ENCODE data around the gene CYP2E1.
"Not testable (repeated sequence)": the region's sequence is repeated elsewhere in the genome, so short reads cannot be mapped to it uniquely, and the experiment has no call there.

Gene CYP2E1

GRCh38 chr10:133526957-133527588, at the start of gene CYP2E1:
CYP2E1 (plus strand) TSS chr10:133527363; CDS start chr10:133527396, 33 bp downstream.
- Histone ChIP-seq H3K27me3 (replicated peaks; ENCODE audit: control insufficient read depth, insufficient read depth, low read length) (peaks cover 22% of the 10 kb centered on the region), H3K36me3 (ENCODE audit: control insufficient read depth, insufficient read depth, low read length, severe bottlenecking) (no peaks in the 10 kb centered on the region), H3K4me1 (ENCODE audit: control insufficient read depth, insufficient read depth, low read length) (peaks cover 11% of the 10 kb centered on the region), H3K9me3 (ENCODE audit: control insufficient read depth, low read length) (peaks cover 7% of the 10 kb centered on the region), H3K4me3 (ENCODE audit: low read length) (peak within 1 kb of the TSS; percentile 76), H3K9ac (ENCODE audit: low read length) (no peak within 1 kb of the TSS)
- no peak for DNase-seq (ENCODE audit: low read depth)

- H3K4me3 ChIP-seq (ENCODE audit: low read length), result no peak overlapping the region
- no peaks in the 10 kb centered on the region for H3K4me1 ChIP-seq (ENCODE audit: control insufficient read depth, insufficient read depth, low read length)
- H3K9ac ChIP-seq (ENCODE audit: low read length), result no peak overlapping the region
- H3K27me3 ChIP-seq (replicated peaks; ENCODE audit: control insufficient read depth, insufficient read depth, low read length), result no peaks in the 10 kb centered on the region
- peaks cover 32% of the 10 kb centered on the region for H3K9me3 ChIP-seq (ENCODE audit: control insufficient read depth, low read length)
- no peaks in the 10 kb centered on the region for H3K36me3 ChIP-seq (ENCODE audit: control insufficient read depth, insufficient read depth, low read length, severe bottlenecking)
- no peak for DNase-seq (ENCODE audit: low read depth)
Observed at GRCh38 chr10:133481086-133481643, 46.0 kb upstream of the CYP2E1 start.

DNA sequence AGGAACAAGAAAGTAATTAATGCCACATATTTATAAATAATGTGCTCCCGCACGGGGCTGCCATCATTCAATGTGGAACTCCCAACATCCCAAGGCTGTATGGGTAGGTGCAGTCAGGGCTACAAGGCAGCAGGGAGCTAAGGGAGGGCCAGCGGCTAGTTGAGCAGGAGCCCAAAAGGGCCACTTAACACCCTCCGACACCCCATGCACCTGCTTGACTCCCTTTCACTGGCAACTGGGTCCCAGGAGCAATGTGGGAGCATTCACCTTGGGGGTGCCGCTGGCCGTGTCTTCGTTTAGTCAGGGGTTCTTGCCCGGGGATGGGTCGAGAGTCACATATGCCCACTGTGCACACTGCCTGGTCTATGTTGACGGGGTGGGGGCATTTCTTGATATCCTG, 45.5 kb upstream of the CYP2E1 start:
- Histone ChIP-seq H3K36me3 (ENCODE audit: control insufficient read depth, insufficient read depth, low read length, severe bottlenecking) (no peaks in the 10 kb centered on the region), H3K27me3 (replicated peaks; ENCODE audit: control insufficient read depth, insufficient read depth, low read length) (no peaks in the 10 kb centered on the region), H3K9ac (ENCODE audit: low read length) (no peak overlapping the region), H3K4me3 (ENCODE audit: low read length) (no peak overlapping the region), H3K4me1 (ENCODE audit: control insufficient read depth, insufficient read depth, low read length) (no peaks in the 10 kb centered on the region), H3K9me3 (ENCODE audit: control insufficient read depth, low read length) (peaks cover 37% of the 10 kb centered on the region)
- DNase-seq (ENCODE audit: low read depth), result no peak

DNA sequence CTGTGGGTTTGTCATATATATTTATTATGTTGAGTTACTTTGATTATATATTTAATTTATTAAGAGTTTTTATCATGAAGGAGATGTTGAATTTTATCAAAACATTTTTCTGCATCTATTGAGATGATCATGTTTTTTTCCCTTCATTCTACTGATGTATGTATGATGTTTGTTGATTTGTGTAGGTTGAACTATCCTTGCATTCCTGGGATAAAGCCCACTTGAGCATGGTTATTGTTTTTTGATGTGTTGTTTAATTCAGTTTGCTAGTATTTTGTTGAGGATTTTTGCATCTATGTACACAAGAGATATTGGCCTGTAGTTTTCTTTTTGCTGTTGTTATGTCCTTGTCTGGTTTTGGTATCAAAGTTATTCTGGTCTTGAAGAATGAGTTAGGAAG, 42.3 kb upstream of the CYP2E1 start:
- Histone ChIP-seq H3K27me3 (replicated peaks; ENCODE audit: control insufficient read depth, insufficient read depth, low read length) (no peaks in the 10 kb centered on the region), H3K9me3 (ENCODE audit: control insufficient read depth, low read length) (peaks cover 51% of the 10 kb centered on the region), H3K9ac (ENCODE audit: low read length) (no peak overlapping the region), H3K4me1 (ENCODE audit: control insufficient read depth, insufficient read depth, low read length) (no peaks in the 10 kb centered on the region), H3K36me3 (ENCODE audit: control insufficient read depth, insufficient read depth, low read length, severe bottlenecking) (no peaks in the 10 kb centered on the region), H3K4me3 (ENCODE audit: low read length) (no peak overlapping the region)
- DNase-seq (ENCODE audit: low read depth), result peak; percentile 3

GRCh38 chr10:133487085-133487484, 40.1 kb upstream of the CYP2E1 start:
- no peaks in the 10 kb centered on the region for H3K4me1 ChIP-seq (ENCODE audit: control insufficient read depth, insufficient read depth, low read length)
- no peaks in the 10 kb centered on the region for H3K27me3 ChIP-seq (replicated peaks; ENCODE audit: control insufficient read depth, insufficient read depth, low read length)
- H3K9me3 ChIP-seq (ENCODE audit: control insufficient read depth, low read length), result peaks cover 51% of the 10 kb centered on the region
- no peak overlapping the region for H3K9ac ChIP-seq (ENCODE audit: low read length)
- H3K36me3 ChIP-seq (ENCODE audit: control insufficient read depth, insufficient read depth, low read length, severe bottlenecking), result no peaks in the 10 kb centered on the region
- DNase-seq (ENCODE audit: low read depth), result peak; percentile 3
- peak overlapping the region; percentile 13 for H3K4me3 ChIP-seq (ENCODE audit: low read length)

DNA sequence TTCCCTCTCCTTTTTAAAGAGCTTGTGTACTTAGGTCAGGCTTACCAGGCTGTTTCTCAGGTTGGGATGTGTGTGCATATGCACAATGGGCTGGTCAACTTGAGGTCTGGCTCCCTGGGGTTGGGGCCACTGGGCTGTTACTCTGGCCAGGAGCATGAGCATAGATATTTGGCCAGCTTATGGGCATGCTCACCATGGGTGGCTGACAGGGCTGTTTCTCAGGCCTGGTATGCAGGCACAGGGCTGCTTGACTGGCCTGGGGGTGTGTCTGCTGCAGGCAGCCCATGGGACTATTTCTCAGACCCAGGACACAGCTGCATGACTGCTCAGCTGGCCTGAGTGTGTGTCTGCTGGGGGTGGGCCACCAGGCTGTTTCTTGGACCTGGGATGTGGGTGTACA, 38.8 kb upstream of the CYP2E1 start:
- H3K9ac ChIP-seq (ENCODE audit: low read length), result no peak overlapping the region
- H3K4me3 ChIP-seq (ENCODE audit: low read length), result no peak overlapping the region
- no peaks in the 10 kb centered on the region for H3K4me1 ChIP-seq (ENCODE audit: control insufficient read depth, insufficient read depth, low read length)
- no peak for DNase-seq (ENCODE audit: low read depth)
- H3K27me3 ChIP-seq (replicated peaks; ENCODE audit: control insufficient read depth, insufficient read depth, low read length), result no peaks in the 10 kb centered on the region
- peaks cover 43% of the 10 kb centered on the region for H3K9me3 ChIP-seq (ENCODE audit: control insufficient read depth, low read length)
- H3K36me3 ChIP-seq (ENCODE audit: control insufficient read depth, insufficient read depth, low read length, severe bottlenecking), result no peaks in the 10 kb centered on the region

DNA sequence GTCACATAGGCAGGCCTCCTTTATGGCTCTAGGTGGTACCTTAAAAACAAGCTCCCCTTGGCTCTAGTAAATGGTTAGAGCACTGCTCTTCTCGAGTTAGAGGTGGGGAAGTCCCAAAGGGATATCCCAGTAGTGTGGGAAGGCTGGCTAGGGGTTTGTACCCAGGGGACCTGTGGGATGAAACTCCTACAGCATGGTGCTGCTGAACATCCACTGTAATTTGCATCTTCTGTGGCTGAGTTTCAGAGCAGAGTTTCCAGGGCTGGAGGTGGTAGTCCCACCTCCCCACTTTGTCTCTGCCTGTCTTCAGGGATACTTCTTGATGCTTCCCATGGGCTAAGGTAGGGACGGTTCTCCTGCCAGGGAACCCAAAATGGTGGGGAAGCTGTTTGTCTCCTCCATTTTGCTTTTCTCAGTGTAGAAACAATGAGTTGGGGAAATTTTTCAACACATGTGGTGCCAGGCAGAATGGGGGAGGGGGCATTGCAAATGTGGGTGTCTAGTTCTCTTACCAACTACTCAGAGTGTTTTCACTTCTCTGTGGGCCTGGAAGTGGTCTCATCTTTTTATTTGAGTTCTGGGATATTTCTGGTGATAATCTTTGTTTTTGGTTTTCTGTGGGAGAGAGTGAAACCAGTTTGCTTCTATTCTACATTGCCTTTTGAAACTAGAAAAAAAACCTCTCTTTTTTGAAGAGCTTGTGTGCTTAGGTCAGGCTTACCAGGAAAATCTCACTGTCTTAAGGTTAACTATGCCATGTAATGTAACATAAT, 37.2 kb upstream of the CYP2E1 start:
- Histone ChIP-seq H3K9ac (ENCODE audit: low read length) (no peak overlapping the region), H3K27me3 (replicated peaks; ENCODE audit: control insufficient read depth, insufficient read depth, low read length) (no peaks in the 10 kb centered on the region), H3K9me3 (ENCODE audit: control insufficient read depth, low read length) (peaks cover 30% of the 10 kb centered on the region), H3K36me3 (ENCODE audit: control insufficient read depth, insufficient read depth, low read length, severe bottlenecking) (no peaks in the 10 kb centered on the region), H3K4me3 (ENCODE audit: low read length) (no peak overlapping the region), H3K4me1 (ENCODE audit: control insufficient read depth, insufficient read depth, low read length) (no peaks in the 10 kb centered on the region)
- no peak for DNase-seq (ENCODE audit: low read depth)

- H3K27me3 ChIP-seq (replicated peaks; ENCODE audit: control insufficient read depth, insufficient read depth, low read length); H3K4me3 ChIP-seq (ENCODE audit: low read length); H3K36me3 ChIP-seq (ENCODE audit: control insufficient read depth, insufficient read depth, low read length, severe bottlenecking); DNase-seq (ENCODE audit: low read depth); H3K9ac ChIP-seq (ENCODE audit: low read length); H3K4me1 ChIP-seq (ENCODE audit: control insufficient read depth, insufficient read depth, low read length); H3K9me3 ChIP-seq (ENCODE audit: control insufficient read depth, low read length): not testable (repeated sequence)
Observed at GRCh38 chr10:133493562-133493961, 33.6 kb upstream of the CYP2E1 start.

GRCh38 chr10:133497363-133497762, 29.8 kb upstream of the CYP2E1 start:
- not testable (repeated sequence) for H3K4me1 ChIP-seq (ENCODE audit: control insufficient read depth, insufficient read depth, low read length); H3K27me3 ChIP-seq (replicated peaks; ENCODE audit: control insufficient read depth, insufficient read depth, low read length); H3K9ac ChIP-seq (ENCODE audit: low read length); DNase-seq (ENCODE audit: low read depth); H3K9me3 ChIP-seq (ENCODE audit: control insufficient read depth, low read length); H3K4me3 ChIP-seq (ENCODE audit: low read length); H3K36me3 ChIP-seq (ENCODE audit: control insufficient read depth, insufficient read depth, low read length, severe bottlenecking)

- not testable (repeated sequence) for H3K4me1 ChIP-seq (ENCODE audit: control insufficient read depth, insufficient read depth, low read length); H3K9me3 ChIP-seq (ENCODE audit: control insufficient read depth, low read length); DNase-seq (ENCODE audit: low read depth); H3K9ac ChIP-seq (ENCODE audit: low read length); H3K27me3 ChIP-seq (replicated peaks; ENCODE audit: control insufficient read depth, insufficient read depth, low read length); H3K36me3 ChIP-seq (ENCODE audit: control insufficient read depth, insufficient read depth, low read length, severe bottlenecking); H3K4me3 ChIP-seq (ENCODE audit: low read length)
Observed at GRCh38 chr10:133499176-133499575, 28.0 kb upstream of the CYP2E1 start.

DNA sequence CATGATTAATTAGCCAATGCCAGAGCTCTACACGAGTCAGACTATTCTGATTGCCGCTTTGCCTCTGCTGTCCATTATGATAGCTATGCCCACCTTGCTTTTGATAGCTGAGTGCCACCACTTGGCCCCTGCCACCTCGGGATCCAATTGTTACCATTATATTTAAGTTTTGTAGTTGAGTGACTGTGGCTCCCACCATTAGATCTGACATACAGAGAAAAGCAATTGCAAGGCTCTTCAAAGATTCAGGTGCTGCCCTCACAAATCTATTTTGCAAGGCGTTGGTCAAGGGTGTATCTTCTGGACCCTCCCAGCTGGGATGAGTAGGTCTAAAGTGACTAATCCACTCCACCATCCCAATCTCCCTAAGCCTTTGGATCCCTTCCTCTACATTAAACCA, 26.3 kb upstream of the CYP2E1 start:
- DNase-seq (ENCODE audit: low read depth); H3K4me1 ChIP-seq (ENCODE audit: control insufficient read depth, insufficient read depth, low read length); H3K36me3 ChIP-seq (ENCODE audit: control insufficient read depth, insufficient read depth, low read length, severe bottlenecking); H3K4me3 ChIP-seq (ENCODE audit: low read length); H3K9me3 ChIP-seq (ENCODE audit: control insufficient read depth, low read length); H3K9ac ChIP-seq (ENCODE audit: low read length); H3K27me3 ChIP-seq (replicated peaks; ENCODE audit: control insufficient read depth, insufficient read depth, low read length): not testable (repeated sequence)

Data from adipocyte (in vitro differentiated cells).